ENCODE measurements around the gene NOTCH1. TPM values are rescaled to one million over a fixed set of nuclear protein-coding genes. Genes with fewer than 3 reads are reported as not detected.

The NOTCH1 gene
- total and polyA plus RNA-seq, 2 of the 4 experiments (the other 2 are of a cell fraction), result 1.8 to 6.0 TPM

DNA sequence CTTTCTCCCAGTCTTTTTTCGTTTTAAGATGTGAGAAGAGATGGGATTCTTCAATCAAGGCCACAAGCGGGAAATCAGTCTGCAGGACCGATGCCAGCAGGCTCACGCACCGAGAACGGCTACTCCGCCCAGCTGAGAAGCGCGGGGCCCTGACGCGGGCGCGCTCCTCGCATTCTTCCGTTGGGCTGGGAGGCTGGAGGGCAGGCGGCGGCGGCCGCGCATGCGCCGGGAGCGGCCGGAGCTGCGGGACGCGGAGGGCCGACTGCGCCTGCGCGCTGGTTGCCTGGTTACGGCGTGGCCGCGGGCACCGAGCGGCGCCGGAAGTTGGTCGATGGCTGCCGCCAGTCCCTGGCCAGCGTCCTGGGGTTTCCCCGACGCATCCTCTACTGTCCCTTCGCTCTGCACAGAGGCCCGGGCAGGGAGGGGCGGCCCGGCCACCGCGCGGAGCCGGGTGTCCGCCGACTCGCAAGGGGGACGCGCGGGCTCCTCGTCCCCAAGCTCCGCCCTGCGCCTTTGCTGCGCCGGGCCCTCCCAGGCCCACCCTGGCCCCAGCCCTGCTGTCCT is 62.2 kb downstream of the NOTCH1 start:
- Histone ChIP-seq H3K4me2 (ENCODE audit: low read depth, low read length) (peak overlapping the region; percentile 95), H2BK5ac (ENCODE audit: low read depth, low read length, poor library complexity, severe bottlenecking) (peak overlapping the region; percentile 98), H3K9me3 (ENCODE audit: control insufficient read depth, insufficient read depth, low read length) (no peaks in the 10 kb centered on the region), H4K20me1 (ENCODE audit: insufficient read depth, low read length) (peaks cover 50% of the 10 kb centered on the region), H3K27ac (ENCODE audit: insufficient read depth, low read length) (peak overlapping the region; percentile 95), H3K18ac (ENCODE audit: low read depth, low read length) (peak overlapping the region; percentile 72), H3K23ac (ENCODE audit: low read depth, low read length) (peak overlapping the region; percentile 100), H3K14ac (replicated peaks; ENCODE audit: low read depth, low read length) (peak overlapping the region; percentile 100), H3K79me1 (ENCODE audit: low read depth in 1 of 2, low read length in 2 of 2) (peaks cover 0 to 14% of the 10 kb centered on the region in 2 experiments; a peak in 2 of 4 replicates), H2AFZ (replicated peaks; ENCODE audit: low read length, poor library complexity) (peak overlapping the region; percentile 99), H2BK20ac (ENCODE audit: low read depth, low read length) (no peak overlapping the region), H3K27me3 (ENCODE audit: control insufficient read depth, insufficient read depth, low read length) (no peaks in the 10 kb centered on the region; the same call in 1 of the 2 replicates), H4K5ac (ENCODE audit: low read depth, low read length) (peak overlapping the region; percentile 75), H3K4me1 (ENCODE audit: control insufficient read depth, insufficient read depth, low read length) (peaks cover 8% of the 10 kb centered on the region; the same call in 1 of the 2 replicates), H4K8ac (ENCODE audit: low read depth in 2 of 2, low read length in 2 of 2) (peak overlapping the region; percentile 72 to 99), H2BK15ac (ENCODE audit: low read depth, low read length) (peak overlapping the region; percentile 93; the same call in 1 of the 3 replicates), H2BK120ac (ENCODE audit: low read depth, low read length) (peak overlapping the region; percentile 90), H2AK9ac (replicated peaks; ENCODE audit: low read depth, low read length, poor library complexity) (peak overlapping the region; percentile 99), H2AK5ac (ENCODE audit: low read depth, low read length) (peak overlapping the region; percentile 95), H3K9ac (ENCODE audit: low read depth, low read length) (peak overlapping the region; percentile 91), H3K4ac (ENCODE audit: low read depth, low read length) (peak overlapping the region; percentile 100), H3K9me1 (ENCODE audit: insufficient read depth, low read length) (no peaks in the 10 kb centered on the region; the same call in 1 of the 2 replicates), H4K91ac (ENCODE audit: insufficient read depth, low read depth, low read length) (peak overlapping the region; percentile 99), H3K56ac (ENCODE audit: extremely low read depth, insufficient read depth, low read length) (peak overlapping the region; percentile 93), H3K4me3 (ENCODE audit: insufficient read depth, low read depth, low read length) (peak overlapping the region; percentile 68), H3K36me3 (ENCODE audit: control insufficient read depth, insufficient read depth, low read length) (peaks cover 5% of the 10 kb centered on the region; the same call in 1 of the 2 replicates)
- CTCF ChIA-PET, result interaction anchor here (0.7 to 3.1 kb wide), 3 partner anchors 118 to 148 kb away, joined by 3 to 16 read pairs (median 7); no protein-coding TSS in a partner anchor
- peak; percentile 77 for DNase-seq
- TF ChIP-seq RCOR1 (IDR thresholded peaks at IDR 0.05; ENCODE audit: insufficient replicate concordance, low read length) (no peak), RAD21 (IDR thresholded peaks at IDR 0.05; ENCODE audit: low read length) (no peak), MXI1 (IDR thresholded peaks at IDR 0.05; ENCODE audit: borderline replicate concordance, low read depth, low read length) (peak; percentile 71; the same call in 1 of the 2 replicates), CEBPB (IDR thresholded peaks at IDR 0.05; ENCODE audit: low read depth, low read length) (no peak)
- WGBS, 2 experiments (ENCODE audit: extremely low coverage in 2 of 2, insufficient read length in 1 of 2), result 0% methylated on average over 49 of the region's 63 CpGs; no CpG with 5 or more reads in 1 of the 2 experiments
- peak; percentile 59 for ATAC-seq (ENCODE audit: low read depth)
- POLR2A ChIA-PET (ENCODE audit: unreplicated experiment), result no interaction called here
- in situ Hi-C loops (cut with MboI; ENCODE audit: low sequenced_read_pairs) (no loop called here), intact Hi-C loops (cut with micrococcal nuclease) (loop anchor here (2.0 kb wide), 2 partner anchors 45 to 63 kb away; partner anchors contain the start of genes INPP5E and NOTCH1), dilution Hi-C loops (cut with HindIII; ENCODE audit: low sequenced_read_pairs, unreplicated experiment) (no loop called here)
- BruUV-seq (replicated peaks), result no TSS peak

Data from IMR-90 (cell line).